ENCODE measurements around the gene STEAP1B.
"Not testable (repeated sequence)": the region's sequence is repeated elsewhere in the genome, so short reads cannot be mapped to it uniquely, and the experiment has no call there.

The STEAP1B gene

GRCh38 chr7:22499888-22500689 lies at the start of gene STEAP1B:
Gene STEAP1B (minus strand): TSS chr7:22500188. CDS start chr7:22494855, 5,333 bp downstream.
- peak; percentile 80 for DNase-seq

GRCh38 chr7:22549051-22549450 lies 49.1 kb upstream of the STEAP1B start:
- no peak for DNase-seq

GRCh38 chr7:22548313-22548712 lies 48.3 kb upstream of the STEAP1B start:
- DNase-seq = no peak

- DNase-seq = no peak
Measured at GRCh38 chr7:22546769-22547168, 46.8 kb upstream of the STEAP1B start.

GRCh38 chr7:22545529-22545928 lies 45.5 kb upstream of the STEAP1B start:
- no peak for DNase-seq

GRCh38 chr7:22544245-22544644 lies 44.3 kb upstream of the STEAP1B start:
- DNase-seq = no peak

- no peak for DNase-seq
Measured at GRCh38 chr7:22543169-22543568, 43.2 kb upstream of the STEAP1B start.

- DNase-seq = no peak
Measured at GRCh38 chr7:22542669-22543068, 42.7 kb upstream of the STEAP1B start.

- no peak for DNase-seq
Measured at GRCh38 chr7:22542254-22542653, 42.3 kb upstream of the STEAP1B start.

GRCh38 chr7:22541789-22542188 lies 41.8 kb upstream of the STEAP1B start:
- no peak for DNase-seq

GRCh38 chr7:22528537-22528936 lies 28.5 kb upstream of the STEAP1B start:
- DNase-seq = not testable (repeated sequence)

- DNase-seq = not testable (repeated sequence)
Measured at GRCh38 chr7:22524353-22524947, 24.5 kb upstream of the STEAP1B start.

GRCh38 chr7:22523478-22524352 lies 23.7 kb upstream of the STEAP1B start:
- not testable (repeated sequence) for DNase-seq

GRCh38 chr7:22519560-22519959 lies 19.6 kb upstream of the STEAP1B start:
- DNase-seq = not testable (repeated sequence)

GRCh38 chr7:22516950-22517349 lies 17.0 kb upstream of the STEAP1B start:
- not testable (repeated sequence) for DNase-seq

- DNase-seq = not testable (repeated sequence)
Measured at GRCh38 chr7:22514963-22515362, 15.0 kb upstream of the STEAP1B start.

GRCh38 chr7:22507320-22507719 lies 7.3 kb upstream of the STEAP1B start:
- DNase-seq = not testable (repeated sequence)

- DNase-seq = not testable (repeated sequence)
Measured at GRCh38 chr7:22506316-22507020, 6.5 kb upstream of the STEAP1B start.

- DNase-seq = not testable (repeated sequence)
Measured at GRCh38 chr7:22504519-22504918, 4.5 kb upstream of the STEAP1B start.

- DNase-seq = not testable (repeated sequence)
Measured at GRCh38 chr7:22502104-22502503, 2.1 kb upstream of the STEAP1B start.

GRCh38 chr7:22501336-22501735 lies 1.3 kb upstream of the STEAP1B start:
- DNase-seq = peak; percentile 30

- no peak for DNase-seq
Measured at GRCh38 chr7:22499044-22499443, 944 bp downstream of the STEAP1B start.

GRCh38 chr7:22496912-22497311 lies 3.1 kb downstream of the STEAP1B start:
- not testable (repeated sequence) for DNase-seq
